Measurements from ENCODE around the gene TRAF4. TPM values are rescaled to one million over a fixed set of nuclear protein-coding genes. Genes with fewer than 3 reads are reported as not detected.

The TRAF4 gene
- total RNA-seq, 1 donor from 2014 or later: 172 TPM

- Mint-ChIP-seq H3K4me3 (peak overlapping the region; percentile 96), H3K36me3 (ENCODE audit: low read depth) (peaks cover 16% of the 10 kb centered on the region), H3K4me1 (peaks cover 37% of the 10 kb centered on the region), H3K9me3 (no peaks in the 10 kb centered on the region), H3K27me3 (ENCODE audit: low read depth) (no peaks in the 10 kb centered on the region), H3K27ac (ENCODE audit: unreplicated experiment) (no peak overlapping the region)
- no peak for DNase-seq (ENCODE audit: low read depth, low spot score)
- TF ChIP-seq CTCF (conservative IDR thresholded peaks at IDR 0.05): no peak
Measured at GRCh38 chr17:28712705-28713415, 31.0 kb upstream of the TRAF4 start.

GRCh38 chr17:28714281-28714680 lies 29.5 kb upstream of the TRAF4 start:
- Mint-ChIP-seq H3K27ac (ENCODE audit: unreplicated experiment) (peak overlapping the region; percentile 78), H3K36me3 (ENCODE audit: low read depth) (peaks cover 16% of the 10 kb centered on the region), H3K4me1 (peaks cover 48% of the 10 kb centered on the region), H3K4me3 (peak overlapping the region; percentile 87), H3K27me3 (ENCODE audit: low read depth) (peaks cover under 1% of the 10 kb centered on the region), H3K9me3 (no peaks in the 10 kb centered on the region)
- no peak for TF ChIP-seq CTCF (conservative IDR thresholded peaks at IDR 0.05)
- no peak for DNase-seq (ENCODE audit: low read depth, low spot score)

GRCh38 chr17:28715217-28715616 lies 28.6 kb upstream of the TRAF4 start:
- no peak for DNase-seq (ENCODE audit: low read depth, low spot score)
- Mint-ChIP-seq H3K4me3 (peak overlapping the region; percentile 87), H3K36me3 (ENCODE audit: low read depth) (peaks cover 21% of the 10 kb centered on the region), H3K9me3 (no peaks in the 10 kb centered on the region), H3K27ac (ENCODE audit: unreplicated experiment) (no peak overlapping the region), H3K27me3 (ENCODE audit: low read depth) (peaks cover 8% of the 10 kb centered on the region), H3K4me1 (peaks cover 57% of the 10 kb centered on the region)
- TF ChIP-seq CTCF (conservative IDR thresholded peaks at IDR 0.05): no peak

GRCh38 chr17:28716740-28717577 lies 26.9 kb upstream of the TRAF4 start:
- H3K27ac Mint-ChIP-seq (ENCODE audit: unreplicated experiment): peak overlapping the region; percentile 93
- no peak for TF ChIP-seq CTCF (conservative IDR thresholded peaks at IDR 0.05)
- peaks cover 33% of the 10 kb centered on the region for H3K36me3 Mint-ChIP-seq (ENCODE audit: low read depth)
- H3K4me3 Mint-ChIP-seq: peak overlapping the region; percentile 87
- H3K9me3 Mint-ChIP-seq: no peaks in the 10 kb centered on the region
- DNase-seq (ENCODE audit: low read depth, low spot score): peak; percentile 32
- peaks cover 8% of the 10 kb centered on the region for H3K27me3 Mint-ChIP-seq (ENCODE audit: low read depth)
- H3K4me1 Mint-ChIP-seq: peaks cover 61% of the 10 kb centered on the region

- Mint-ChIP-seq H3K27me3 (ENCODE audit: low read depth) (peaks cover 8% of the 10 kb centered on the region), H3K36me3 (ENCODE audit: low read depth) (peaks cover 30% of the 10 kb centered on the region), H3K27ac (ENCODE audit: unreplicated experiment) (peak within 1 kb of the TSS; percentile 98), H3K4me3 (peak within 1 kb of the TSS; percentile 87), H3K9me3 (no peaks in the 10 kb centered on the region), H3K4me1 (peaks cover 60% of the 10 kb centered on the region)
- peak; percentile 73 for DNase-seq (ENCODE audit: low read depth, low spot score)
- TF ChIP-seq CTCF (conservative IDR thresholded peaks at IDR 0.05): peak; percentile 60
Measured at GRCh38 chr17:28717578-28718332, 26.1 kb upstream of the TRAF4 start, which contains the start of gene RAB34. RAB34 (minus strand) TSS chr17:28717868; CDS start chr17:28717266, 602 bp downstream.
